ENCODE measurements around the gene PRR3. TPM values are rescaled to one million over a fixed set of nuclear protein-coding genes. Genes with fewer than 3 reads are reported as not detected.

The PRR3 gene
- total RNA-seq, 1 experiment from 2014 or later = 49.9 TPM

GRCh38 chr6:30598912-30599624, 42.0 kb downstream of the PRR3 start:
- BruUV-seq (replicated peaks) = no TSS peak
- no peaks in the 10 kb centered on the region for H3K4me1 ChIP-seq (ENCODE audit: insufficient read depth, low read length, poor library complexity, severe bottlenecking)
- CTCF ChIA-PET = interaction anchor here (0.7 to 1.3 kb wide), 2 partner anchors 53 to 117 kb away, joined by 3 to 4 read pairs; no protein-coding TSS in a partner anchor
- POLR2A ChIA-PET (ENCODE audit: low non-redundant PET) = interaction anchor here (0.6 kb wide), 3 partner anchors 29 to 241 kb away, joined by 3 to 5 read pairs (median 4); no protein-coding TSS in a partner anchor
- intact Hi-C loops (cut with micrococcal nuclease; ENCODE audit: unreplicated experiment) = loop anchor here (5.0 kb wide), 1 partner anchor 57 kb away; no protein-coding TSS in a partner anchor
- TF ChIP-seq EZH2 (IDR thresholded peaks at IDR 0.05; ENCODE audit: borderline replicate concordance, low read depth, low read length, poor library complexity, severe bottlenecking) (no peak), CTCF (conservative IDR thresholded peaks at IDR 0.05; ENCODE audit: low read depth, low read length) (no peak)
- no peaks in the 10 kb centered on the region for H3K27me3 ChIP-seq (replicated peaks; ENCODE audit: insufficient read depth, low read depth, low read length, poor library complexity)
- no peak overlapping the region for H3K4me3 ChIP-seq (ENCODE audit: low read depth, low read length, poor library complexity, severe bottlenecking)
- no peak overlapping the region for H3K27ac ChIP-seq (ENCODE audit: low read depth, low read length, poor library complexity, severe bottlenecking)
- H3K36me3 ChIP-seq (ENCODE audit: insufficient read depth, low read length, poor library complexity, severe bottlenecking) = peaks cover 52% of the 10 kb centered on the region
- H3K9me3 ChIP-seq (ENCODE audit: low read depth, low read length, poor library complexity, severe bottlenecking) = no peaks in the 10 kb centered on the region
- no peak for DNase-seq (ENCODE audit: low spot score)

GRCh38 chr6:30599625-30600324, 42.7 kb downstream of the PRR3 start:
- intact Hi-C loops (cut with micrococcal nuclease; ENCODE audit: unreplicated experiment) = loop anchor here (5.0 kb wide), 1 partner anchor 57 kb away; no protein-coding TSS in a partner anchor
- Histone ChIP-seq H3K27me3 (replicated peaks; ENCODE audit: insufficient read depth, low read depth, low read length, poor library complexity) (no peaks in the 10 kb centered on the region), H3K4me1 (ENCODE audit: insufficient read depth, low read length, poor library complexity, severe bottlenecking) (no peaks in the 10 kb centered on the region), H3K27ac (ENCODE audit: low read depth, low read length, poor library complexity, severe bottlenecking) (no peak overlapping the region), H3K9me3 (ENCODE audit: low read depth, low read length, poor library complexity, severe bottlenecking) (no peaks in the 10 kb centered on the region), H3K4me3 (ENCODE audit: low read depth, low read length, poor library complexity, severe bottlenecking) (no peak overlapping the region), H3K36me3 (ENCODE audit: insufficient read depth, low read length, poor library complexity, severe bottlenecking) (peaks cover 53% of the 10 kb centered on the region)
- BruUV-seq (replicated peaks) = no TSS peak
- ChIA-PET POLR2A (ENCODE audit: low non-redundant PET) (interaction anchor here (0.6 kb wide), 1 partner anchor 240 kb away, joined by 4 read pairs; no protein-coding TSS in a partner anchor), CTCF (interaction anchor here (1.3 kb wide), 1 partner anchor 118 kb away, joined by 4 read pairs; no protein-coding TSS in a partner anchor)
- DNase-seq (ENCODE audit: low spot score) = no peak
- TF ChIP-seq CTCF (conservative IDR thresholded peaks at IDR 0.05; ENCODE audit: low read depth, low read length) (no peak), EZH2 (IDR thresholded peaks at IDR 0.05; ENCODE audit: borderline replicate concordance, low read depth, low read length, poor library complexity, severe bottlenecking) (no peak)

- intact Hi-C loops (cut with micrococcal nuclease; ENCODE audit: unreplicated experiment) = no loop called here
- TF ChIP-seq EZH2 (IDR thresholded peaks at IDR 0.05; ENCODE audit: borderline replicate concordance, low read depth, low read length, poor library complexity, severe bottlenecking) = no peak
- no peak for TF ChIP-seq CTCF (conservative IDR thresholded peaks at IDR 0.05; ENCODE audit: low read depth, low read length)
- no peak for DNase-seq (ENCODE audit: low spot score)
- Histone ChIP-seq H3K4me1 (ENCODE audit: insufficient read depth, low read length, poor library complexity, severe bottlenecking) (no peaks in the 10 kb centered on the region), H3K36me3 (ENCODE audit: insufficient read depth, low read length, poor library complexity, severe bottlenecking) (peaks cover 59% of the 10 kb centered on the region), H3K4me3 (ENCODE audit: low read depth, low read length, poor library complexity, severe bottlenecking) (no peak overlapping the region), H3K27ac (ENCODE audit: low read depth, low read length, poor library complexity, severe bottlenecking) (no peak overlapping the region), H3K9me3 (ENCODE audit: low read depth, low read length, poor library complexity, severe bottlenecking) (no peaks in the 10 kb centered on the region), H3K27me3 (replicated peaks; ENCODE audit: insufficient read depth, low read depth, low read length, poor library complexity) (no peaks in the 10 kb centered on the region)
- TSS peak; percentile 15 for BruUV-seq (replicated peaks)
- ChIA-PET POLR2A (ENCODE audit: low non-redundant PET) (no interaction called here), CTCF (no interaction called here)
These were observed 43.4 kb downstream of the PRR3 start for GRCh38 chr6:30600451-30600961.
